GM21423 (cell line): Measurements from ENCODE around the gene ZBTB8OS.
"Not testable (repeated sequence)": the region's sequence is repeated elsewhere in the genome, so short reads cannot be mapped to it uniquely, and the experiment has no call there.

Experiments used
- ATAC-seq: cut with Tn5 transposase; IDR thresholded peaks from one replicate; pipeline ENCODE4 v1.9.1; 2021; ENCODE audit warnings: mild to moderate bottlenecking, moderate library complexity; ENCODE audit not compliant: unreplicated experiment

Gene ZBTB8OS

DNA sequence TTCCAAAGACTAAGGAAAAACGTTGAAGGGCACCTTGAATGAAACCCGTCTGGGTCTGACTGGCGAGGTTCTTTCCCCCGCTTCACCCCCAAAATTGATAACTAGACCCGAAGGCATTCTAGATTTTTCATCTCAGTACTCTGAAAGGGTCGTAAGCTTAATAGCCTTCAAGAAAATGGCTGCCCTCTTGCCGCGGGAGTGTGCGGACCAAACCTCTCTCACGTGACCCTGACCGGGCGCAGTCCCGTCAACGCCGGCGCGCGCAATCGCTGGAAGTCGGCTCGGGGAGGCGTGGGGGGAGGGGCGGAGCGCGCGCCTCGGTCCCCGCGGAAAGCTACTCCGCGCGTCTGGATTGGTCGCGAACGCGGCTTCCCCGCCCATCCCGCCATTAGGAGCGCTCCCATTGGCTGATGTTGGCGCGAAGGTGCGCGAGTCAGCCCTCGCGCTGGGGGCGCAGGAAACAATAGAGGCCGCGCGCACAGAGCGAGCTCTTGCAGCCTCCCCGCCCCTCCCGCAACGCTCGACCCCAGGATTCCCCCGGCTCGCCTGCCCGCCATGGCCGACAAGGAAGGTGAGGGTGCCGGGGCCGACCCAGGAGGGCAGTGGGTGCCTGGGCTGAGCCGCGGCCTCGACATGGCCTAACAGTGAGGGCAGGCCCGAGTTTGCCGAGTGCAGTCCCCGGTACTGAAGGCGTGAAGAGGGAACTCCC, 556 bp upstream of the ZBTB8OS start, which contains the start of gene RBBP4:
Gene RBBP4 (plus strand): TSS at position 457 of the 709 bp plus-strand sequence. CDS start 99 bp downstream, at position 556.
- ATAC-seq, result peak; percentile 80

- ATAC-seq, result no peak
These were observed 2.8 kb downstream of the ZBTB8OS start for GRCh38 chr1:32647308-32648134.

- no peak for ATAC-seq
These were observed 5.9 kb downstream of the ZBTB8OS start for GRCh38 chr1:32644426-32644825.

DNA sequence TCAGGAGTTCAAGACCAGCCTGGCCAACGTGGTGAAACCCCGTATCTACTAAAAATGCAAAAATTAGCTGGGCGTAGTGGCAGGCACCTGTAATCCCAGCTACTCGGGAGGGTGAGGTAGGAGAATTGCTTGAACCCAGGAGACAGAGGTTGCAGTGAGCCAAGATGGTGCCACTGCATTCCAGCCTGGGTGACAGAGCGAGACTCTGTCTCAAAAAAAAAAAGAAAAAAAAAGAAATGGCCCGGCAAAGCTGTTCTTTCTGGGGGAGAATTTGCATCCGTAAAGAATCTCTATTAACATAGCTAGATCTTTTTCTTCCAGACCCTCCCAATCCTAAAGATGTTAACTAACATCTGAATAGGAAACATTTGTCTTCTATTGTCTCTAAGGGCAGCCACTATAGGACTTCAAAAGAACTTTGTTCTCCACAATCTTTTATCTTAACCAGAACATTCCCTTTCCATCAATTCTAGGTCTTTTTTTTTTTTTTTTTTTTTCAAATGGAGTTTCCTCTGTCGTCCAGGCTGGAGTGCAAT, 8.0 kb downstream of the ZBTB8OS start:
- ATAC-seq, result not testable (repeated sequence)

- no peak for ATAC-seq
These were observed 10.8 kb downstream of the ZBTB8OS start for GRCh38 chr1:32639489-32640075.

DNA sequence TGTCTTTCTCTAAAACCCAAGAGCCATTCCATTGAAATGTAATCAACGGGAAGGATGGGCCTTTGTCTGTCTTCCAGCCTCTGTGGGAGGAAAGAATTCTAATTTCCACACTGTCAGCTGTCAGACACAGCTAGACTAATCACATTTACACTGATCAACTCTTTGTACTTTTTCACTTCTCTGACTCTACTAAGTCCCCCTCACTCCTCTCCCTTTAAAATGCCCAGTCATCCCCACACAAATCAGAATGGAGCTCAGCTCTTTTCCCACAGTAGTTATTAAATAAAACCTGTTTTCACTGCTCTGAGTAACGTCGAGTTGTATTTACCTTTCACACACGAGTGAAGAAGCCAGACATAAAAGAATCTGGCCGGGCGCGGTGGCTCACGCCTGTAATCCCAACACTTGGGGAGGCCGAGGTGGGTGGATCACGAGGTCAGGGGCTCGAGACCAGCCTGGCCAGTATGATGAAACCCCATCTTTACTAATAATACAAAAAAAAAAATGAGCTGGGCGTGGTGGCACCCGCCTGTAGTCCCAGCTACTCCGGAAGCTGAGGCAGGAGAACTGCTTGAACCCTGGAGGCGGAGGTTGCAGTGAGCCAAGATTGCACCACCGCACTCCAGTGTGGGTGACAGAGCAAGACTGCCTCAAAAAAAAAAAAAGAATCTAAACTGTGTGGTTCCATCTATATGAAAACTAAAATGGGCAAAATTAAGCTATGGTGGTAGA, 13.3 kb downstream of the ZBTB8OS start:
- no peak for ATAC-seq

DNA sequence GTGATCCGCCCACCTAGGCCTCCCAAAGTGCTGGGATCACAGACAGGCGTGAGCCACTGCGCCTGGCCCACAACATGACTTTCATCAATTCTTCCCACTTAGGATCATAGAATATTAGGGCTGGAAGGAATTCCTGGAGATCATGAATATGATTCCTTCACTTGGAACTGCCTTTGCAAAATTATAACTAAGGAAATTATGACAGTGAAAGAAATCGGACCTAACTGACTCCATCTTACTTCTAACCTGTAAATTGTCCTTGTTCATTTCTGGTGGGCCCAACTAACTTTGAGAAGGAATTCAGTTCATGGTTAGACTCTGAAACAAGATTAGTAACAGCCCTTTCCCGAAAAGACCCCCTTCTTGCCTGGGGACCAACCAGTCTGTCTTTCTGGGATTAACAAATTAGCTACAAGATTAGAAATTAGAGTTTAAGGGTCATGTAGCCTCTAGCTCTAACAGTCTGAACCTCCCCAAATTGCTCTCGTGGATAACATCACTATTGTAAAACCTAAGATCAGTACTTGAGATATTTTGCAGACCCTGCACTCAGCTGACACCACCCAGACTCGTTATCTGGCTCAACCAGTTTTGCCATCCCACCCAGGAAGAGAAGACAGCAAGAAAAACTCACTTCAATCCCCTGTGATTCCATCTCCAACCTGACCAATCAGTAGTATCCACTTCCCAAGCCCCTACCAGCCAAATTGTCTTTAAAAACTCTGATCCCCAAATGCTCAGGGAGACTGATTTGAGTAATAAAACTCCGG, 14.7 kb downstream of the ZBTB8OS start:
- no peak for ATAC-seq

- no peak for ATAC-seq
These were observed 17.5 kb downstream of the ZBTB8OS start for GRCh38 chr1:32632829-32633228.

DNA sequence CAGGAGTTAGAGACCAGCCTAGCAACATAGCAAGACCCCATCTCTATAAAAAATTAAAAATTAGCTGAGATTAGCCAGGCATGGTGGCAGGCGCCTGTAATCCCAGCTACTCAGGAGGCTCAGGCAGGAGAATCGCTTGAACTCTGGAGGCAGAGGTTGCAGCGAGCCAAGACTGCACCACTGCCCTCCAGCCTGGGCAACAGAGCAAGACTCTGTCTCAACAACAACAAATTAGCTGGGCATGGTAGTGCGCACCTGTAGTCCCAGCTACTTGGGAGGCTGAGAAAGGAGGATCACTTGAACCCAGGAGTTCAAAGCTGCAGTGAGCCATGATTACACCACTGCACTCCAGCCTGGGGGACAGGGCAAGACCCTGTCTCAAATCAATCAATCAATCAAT, 20.2 kb downstream of the ZBTB8OS start:
- not testable (repeated sequence) for ATAC-seq

GRCh38 chr1:32627596-32628162, 22.7 kb downstream of the ZBTB8OS start:
- peak; percentile 77 for ATAC-seq

GRCh38 chr1:32626176-32626575, 24.2 kb downstream of the ZBTB8OS start:
- no peak for ATAC-seq

DNA sequence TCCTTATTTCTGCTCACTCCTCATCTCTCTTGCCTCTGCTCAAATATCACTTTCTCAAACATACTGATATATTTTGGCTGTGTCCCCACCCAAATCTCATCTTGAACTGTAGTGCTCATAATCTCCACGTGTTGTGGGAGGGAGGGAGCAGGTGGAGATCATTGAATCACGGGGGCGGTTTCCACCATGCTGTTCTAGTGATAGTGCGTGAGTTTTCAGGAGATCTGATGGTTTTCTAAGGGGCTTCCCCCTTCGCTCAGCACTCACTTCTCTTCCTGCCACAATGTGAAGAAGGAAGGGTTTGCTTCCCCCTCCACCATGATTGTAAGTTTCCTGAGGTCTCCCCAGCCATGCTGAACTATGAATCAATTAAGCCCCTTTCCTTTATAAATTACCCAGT, 26.6 kb downstream of the ZBTB8OS start:
- ATAC-seq, result no peak

- ATAC-seq, result no peak
These were observed 27.3 kb downstream of the ZBTB8OS start for GRCh38 chr1:32622806-32623681.

- ATAC-seq, result no peak
These were observed 28.1 kb downstream of the ZBTB8OS start for GRCh38 chr1:32622205-32622604.

DNA sequence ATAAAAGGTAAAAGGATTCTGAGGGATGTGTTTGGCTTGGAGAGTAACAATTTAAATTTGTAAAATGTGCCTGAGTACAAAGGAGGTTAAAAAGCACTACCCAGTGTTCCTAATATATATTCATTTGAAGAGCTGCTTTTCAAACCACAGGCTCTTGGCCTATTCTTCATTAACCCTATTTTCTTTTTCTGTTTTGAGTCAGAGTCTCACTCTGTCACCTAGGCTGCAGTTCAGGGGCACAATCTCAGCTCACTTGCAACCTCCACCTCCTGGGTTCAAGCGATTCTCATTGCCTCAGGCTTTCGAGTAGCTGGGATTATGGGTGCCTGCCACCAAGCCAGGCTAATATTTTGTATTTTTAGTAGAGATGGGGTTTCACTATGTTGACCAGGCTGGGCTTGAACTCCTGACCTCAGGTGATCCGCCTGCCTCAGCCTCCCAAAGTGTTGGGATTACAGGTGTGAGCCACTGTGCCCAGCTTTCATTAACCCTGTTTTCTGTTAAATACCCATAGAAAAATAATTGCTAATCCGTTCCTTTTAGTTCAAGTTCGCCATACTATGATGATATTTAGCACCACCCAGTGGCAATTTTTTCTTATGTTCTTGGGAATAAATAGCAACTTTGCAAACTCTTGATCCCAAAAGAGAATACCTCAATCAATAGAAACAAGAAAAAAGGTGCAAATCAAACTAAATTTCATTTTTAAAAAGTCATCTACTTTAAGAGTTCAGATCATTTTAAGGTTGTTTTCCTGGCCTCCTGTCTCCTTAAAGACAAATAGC, 30.5 kb downstream of the ZBTB8OS start:
- ATAC-seq, result peak; percentile 69

DNA sequence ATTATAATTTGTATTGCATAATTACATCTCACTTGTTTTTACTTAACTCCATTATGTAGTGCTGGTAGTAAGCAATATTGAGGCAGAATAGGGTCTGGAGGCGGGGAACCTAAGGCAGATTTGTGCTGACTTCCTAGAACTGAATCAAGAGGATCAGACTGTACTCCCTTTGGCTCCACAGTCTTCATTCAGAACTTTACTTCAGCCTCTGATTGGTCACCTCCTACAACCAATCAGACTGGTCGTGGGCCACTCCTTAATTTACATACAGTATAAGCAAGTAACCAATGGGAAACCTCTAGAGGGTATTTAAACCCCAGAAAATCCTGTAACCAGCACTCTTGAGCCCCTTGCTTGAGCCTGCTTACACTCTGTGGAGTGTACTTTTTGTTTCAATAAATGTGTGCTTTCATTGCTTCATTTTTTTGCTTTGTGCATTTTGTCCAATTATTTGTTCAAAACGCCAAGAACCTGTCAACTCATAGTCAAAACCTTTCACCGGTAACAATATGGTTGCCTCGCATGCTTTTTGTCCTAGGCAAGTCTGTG, 31.6 kb downstream of the ZBTB8OS start:
- ATAC-seq, result no peak

GRCh38 chr1:32613472-32613871, 36.9 kb downstream of the ZBTB8OS start:
- ATAC-seq, result no peak
